ENCODE measurements around the gene APBA2.

APBA2 gene

DNA sequence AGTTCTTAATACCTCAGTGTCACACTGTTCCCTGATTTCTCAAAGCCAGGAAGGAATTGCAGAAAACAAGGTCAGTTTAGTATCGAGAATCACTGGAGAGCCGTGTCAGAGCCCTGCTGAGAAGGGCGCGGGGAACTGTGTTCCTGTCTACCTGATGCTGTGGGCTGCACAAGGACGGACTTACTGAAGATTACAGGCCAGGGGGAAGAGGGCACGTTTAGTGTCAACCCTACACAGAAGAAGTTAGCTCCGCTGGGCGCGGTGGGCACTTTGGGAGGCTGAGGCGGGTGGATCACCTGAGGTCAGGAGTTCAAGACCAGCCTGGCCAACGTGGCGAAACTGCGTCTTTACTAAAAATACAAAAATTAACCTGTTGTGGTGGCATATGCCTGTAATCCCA lies 104.1 kb downstream of the APBA2 start:
- no peaks in the 10 kb centered on the region for H3K27me3 ChIP-seq (ENCODE audit: insufficient read depth, poor library complexity, severe bottlenecking)
- no peaks in the 10 kb centered on the region for H3K36me3 ChIP-seq (ENCODE audit: low read depth)
- ATAC-seq (ENCODE audit: low read depth) (no peak), DNase-seq (ENCODE audit: low spot score) (no peak)
- no peak overlapping the region for H3K4me3 ChIP-seq (ENCODE audit: severe bottlenecking)
- TF ChIP-seq, protein P1, sequence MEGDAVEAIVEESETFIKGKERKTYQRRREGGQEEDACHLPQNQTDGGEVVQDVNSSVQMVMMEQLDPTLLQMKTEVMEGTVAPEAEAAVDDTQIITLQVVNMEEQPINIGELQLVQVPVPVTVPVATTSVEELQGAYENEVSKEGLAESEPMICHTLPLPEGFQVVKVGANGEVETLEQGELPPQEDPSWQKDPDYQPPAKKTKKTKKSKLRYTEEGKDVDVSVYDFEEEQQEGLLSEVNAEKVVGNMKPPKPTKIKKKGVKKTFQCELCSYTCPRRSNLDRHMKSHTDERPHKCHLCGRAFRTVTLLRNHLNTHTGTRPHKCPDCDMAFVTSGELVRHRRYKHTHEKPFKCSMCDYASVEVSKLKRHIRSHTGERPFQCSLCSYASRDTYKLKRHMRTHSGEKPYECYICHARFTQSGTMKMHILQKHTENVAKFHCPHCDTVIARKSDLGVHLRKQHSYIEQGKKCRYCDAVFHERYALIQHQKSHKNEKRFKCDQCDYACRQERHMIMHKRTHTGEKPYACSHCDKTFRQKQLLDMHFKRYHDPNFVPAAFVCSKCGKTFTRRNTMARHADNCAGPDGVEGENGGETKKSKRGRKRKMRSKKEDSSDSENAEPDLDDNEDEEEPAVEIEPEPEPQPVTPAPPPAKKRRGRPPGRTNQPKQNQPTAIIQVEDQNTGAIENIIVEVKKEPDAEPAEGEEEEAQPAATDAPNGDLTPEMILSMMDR (IDR thresholded peaks at IDR 0.05; ENCODE audit: poor library complexity, severe bottlenecking): no peak
- H3K9me3 ChIP-seq (ENCODE audit: severe bottlenecking): no peaks in the 10 kb centered on the region
- H3K27ac ChIP-seq (ENCODE audit: poor library complexity, severe bottlenecking): no peak overlapping the region
- H3K4me1 ChIP-seq (ENCODE audit: insufficient read depth, poor library complexity, severe bottlenecking): no peaks in the 10 kb centered on the region

DNA sequence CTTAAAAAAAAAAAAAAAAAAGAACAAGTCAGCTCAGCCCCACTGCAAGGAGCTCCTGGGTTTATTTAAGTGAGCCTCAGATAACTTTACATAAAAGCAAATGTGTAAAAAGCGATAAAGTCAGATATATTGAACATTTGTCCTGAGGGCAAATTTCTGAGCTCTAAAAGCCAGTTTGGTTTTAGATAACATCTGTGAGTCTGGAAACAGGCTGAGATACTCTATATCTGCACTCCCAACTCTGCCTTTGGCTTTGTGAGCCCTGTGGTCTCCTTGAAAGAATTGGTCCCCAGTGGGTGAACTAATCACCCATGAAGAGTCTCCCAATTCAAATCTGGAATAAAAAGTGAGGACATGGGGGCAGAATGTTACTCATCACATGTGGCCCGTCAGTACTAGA lies 104.6 kb downstream of the APBA2 start:
- H3K4me3 ChIP-seq (ENCODE audit: severe bottlenecking): no peak overlapping the region
- no peak overlapping the region for H3K27ac ChIP-seq (ENCODE audit: poor library complexity, severe bottlenecking)
- H3K9me3 ChIP-seq (ENCODE audit: severe bottlenecking): no peaks in the 10 kb centered on the region
- TF ChIP-seq, protein P1 (IDR thresholded peaks at IDR 0.05; ENCODE audit: poor library complexity, severe bottlenecking): no peak
- no peaks in the 10 kb centered on the region for H3K36me3 ChIP-seq (ENCODE audit: low read depth)
- no peaks in the 10 kb centered on the region for H3K27me3 ChIP-seq (ENCODE audit: insufficient read depth, poor library complexity, severe bottlenecking)
- DNase-seq (ENCODE audit: low spot score) (no peak), ATAC-seq (ENCODE audit: low read depth) (no peak)
- no peaks in the 10 kb centered on the region for H3K4me1 ChIP-seq (ENCODE audit: insufficient read depth, poor library complexity, severe bottlenecking)

DNA sequence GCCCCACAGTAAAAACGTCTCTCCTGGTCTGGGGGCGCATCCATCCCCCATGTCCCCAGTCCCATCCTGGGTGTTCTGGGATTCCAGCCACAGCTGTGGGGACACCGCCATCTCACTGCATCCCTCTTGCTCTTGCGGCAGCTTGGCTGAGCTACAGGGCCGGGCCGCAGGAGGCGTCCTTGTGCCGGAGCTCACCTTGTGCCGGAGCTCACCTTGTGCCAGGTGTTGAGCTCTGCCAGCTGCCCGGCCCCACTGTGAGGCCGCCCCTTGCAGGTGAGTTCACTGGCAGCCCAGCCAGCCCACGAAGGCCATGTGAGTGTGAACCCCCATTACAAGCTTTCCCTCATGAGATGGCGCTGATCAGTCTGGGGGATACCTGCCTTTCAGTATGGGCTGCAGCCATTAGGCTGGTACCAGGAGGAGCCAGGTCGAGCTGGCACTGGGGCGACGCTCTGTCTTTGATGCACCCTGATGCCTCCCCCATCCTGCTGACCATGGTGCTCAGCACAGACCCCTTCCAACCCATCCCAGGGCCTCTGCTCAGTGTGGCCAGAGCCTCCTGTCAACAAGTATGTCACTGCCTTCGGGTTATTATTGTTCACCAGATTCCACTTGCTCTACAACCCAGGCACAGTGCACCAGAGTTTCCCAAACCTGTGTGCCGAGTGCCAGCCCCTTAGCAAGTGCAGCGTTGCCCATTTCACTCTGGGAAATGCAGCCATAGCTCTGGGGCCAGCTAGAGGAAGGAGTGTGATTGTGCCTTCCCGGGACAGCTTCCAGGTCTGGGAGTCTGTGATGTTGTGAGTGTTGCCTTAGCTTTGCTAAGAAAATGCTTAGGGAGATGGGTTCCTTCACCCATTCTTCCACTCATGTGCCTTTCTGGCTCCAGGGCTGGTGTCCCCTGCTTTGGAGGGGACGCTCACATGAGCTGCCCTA lies 105.7 kb downstream of the APBA2 start:
- no peak for ATAC-seq (ENCODE audit: low read depth)
- Histone ChIP-seq H3K27me3 (ENCODE audit: insufficient read depth, poor library complexity, severe bottlenecking) (no peaks in the 10 kb centered on the region), H3K4me1 (ENCODE audit: insufficient read depth, poor library complexity, severe bottlenecking) (no peaks in the 10 kb centered on the region), H3K9me3 (ENCODE audit: severe bottlenecking) (no peaks in the 10 kb centered on the region), H3K27ac (ENCODE audit: poor library complexity, severe bottlenecking) (no peak overlapping the region), H3K4me3 (ENCODE audit: severe bottlenecking) (no peak overlapping the region), H3K36me3 (ENCODE audit: low read depth) (no peaks in the 10 kb centered on the region)
- DNase-seq (ENCODE audit: low spot score): no peak
- TF ChIP-seq, protein P1 (IDR thresholded peaks at IDR 0.05; ENCODE audit: poor library complexity, severe bottlenecking): no peak

DNA sequence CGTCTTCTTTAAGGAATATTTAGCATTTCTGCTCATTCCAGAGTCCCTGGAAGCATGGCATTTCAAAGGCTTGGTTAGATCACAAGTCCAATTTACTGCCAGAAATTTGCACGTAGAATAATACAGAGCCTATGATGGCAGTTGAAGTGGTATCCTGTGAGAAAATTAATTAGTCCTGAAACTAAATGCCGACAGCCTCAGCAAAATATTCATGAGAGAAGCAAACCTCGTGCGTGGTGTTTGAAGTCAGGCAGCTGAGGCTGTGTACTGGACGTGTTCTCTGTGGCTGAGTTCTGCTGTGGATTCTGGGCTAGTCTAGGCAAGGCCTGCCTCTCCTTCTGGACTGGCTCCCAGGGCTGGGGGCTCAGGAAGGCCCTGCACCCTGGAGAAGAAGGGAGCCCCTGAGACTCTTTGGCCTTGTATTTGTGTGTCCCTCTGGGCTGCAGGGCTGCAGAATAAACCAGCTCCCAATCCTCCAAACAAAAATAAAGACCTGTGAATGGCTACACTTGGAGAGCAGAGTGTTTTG lies 106.6 kb downstream of the APBA2 start:
- TF ChIP-seq, protein P1 (IDR thresholded peaks at IDR 0.05; ENCODE audit: poor library complexity, severe bottlenecking): no peak
- no peak overlapping the region for H3K27ac ChIP-seq (ENCODE audit: poor library complexity, severe bottlenecking)

More for the DNA sequence above, 106.6 kb downstream of the APBA2 start:
- H3K4me1 ChIP-seq (ENCODE audit: insufficient read depth, poor library complexity, severe bottlenecking): no peaks in the 10 kb centered on the region
- no peak overlapping the region for H3K4me3 ChIP-seq (ENCODE audit: severe bottlenecking)
- no peak for ATAC-seq (ENCODE audit: low read depth)
- H3K27me3 ChIP-seq (ENCODE audit: insufficient read depth, poor library complexity, severe bottlenecking): no peaks in the 10 kb centered on the region
- no peak for DNase-seq (ENCODE audit: low spot score)
- no peaks in the 10 kb centered on the region for H3K9me3 ChIP-seq (ENCODE audit: severe bottlenecking)
- H3K36me3 ChIP-seq (ENCODE audit: low read depth): no peaks in the 10 kb centered on the region
